Fibroblast of villous mesenchyme (primary cell): ENCODE data around the gene NR2F6. TPM values are rescaled to one million over a fixed set of nuclear protein-coding genes. Genes with fewer than 3 reads are reported as not detected.
"Not testable (repeated sequence)": the region's sequence is repeated elsewhere in the genome, so short reads cannot be mapped to it uniquely, and the experiment has no call there.

Source experiments
- DNase-seq: peaks from one replicate; pipeline ENCODE4 v3.0.0-alpha.2; 2010; ENCODE audit warnings: low read depth
- H3K4me3 ChIP-seq: 2 replicates; pipeline ENCODE4 v1.5.1; 2011; ENCODE audit warnings: low read depth, mild to moderate bottlenecking, low read length
- CTCF ChIP-seq: IDR thresholded peaks from 2 replicates; pipeline ENCODE4 v1.5.1; 2012; ENCODE audit warnings: low read depth, mild to moderate bottlenecking, low read length; ENCODE audit not compliant: insufficient read depth
- total RNA-seq: library from RNA; depleted of rRNA; stranded (reverse); fragments of >200 nt; gene quantifications from 2 replicates; pipeline ENCODE4 v1.2.3, GENCODE V29; 2012

The NR2F6 gene
- total RNA-seq, 1 donor: 51.0 TPM

- DNase-seq: no peak
- no peak for TF ChIP-seq CTCF
- H3K4me3 ChIP-seq: no peak overlapping the region
These were observed 45.2 kb downstream of the NR2F6 start for GRCh38 chr19:17200408-17201079.

DNA sequence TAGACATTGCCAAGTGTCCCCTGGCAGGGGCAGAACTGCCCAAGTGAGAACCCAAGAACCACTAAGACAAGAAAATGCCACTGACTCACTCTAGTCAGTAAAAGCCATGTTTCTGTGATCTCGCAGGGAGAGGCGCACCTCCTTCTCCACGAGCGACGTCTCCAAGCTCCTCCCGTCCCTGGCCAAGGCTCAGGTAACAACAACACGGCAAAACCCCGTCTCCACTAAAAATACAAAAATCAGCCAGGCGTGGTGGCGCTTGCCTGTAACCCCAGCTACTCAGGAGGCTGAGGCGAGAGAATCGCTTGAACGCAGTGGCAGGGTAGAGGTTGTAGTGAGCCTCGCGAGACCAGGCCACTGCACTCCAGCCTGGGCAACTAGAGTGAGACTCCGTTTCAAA, 48.1 kb downstream of the NR2F6 start:
- TF ChIP-seq CTCF: no peak
- no peak overlapping the region for H3K4me3 ChIP-seq
- no peak for DNase-seq

GRCh38 chr19:17196610-17197009, 49.1 kb downstream of the NR2F6 start:
- no peak overlapping the region for H3K4me3 ChIP-seq
- no peak for TF ChIP-seq CTCF
- no peak for DNase-seq

- DNase-seq: no peak
- no peak for TF ChIP-seq CTCF
- no peak overlapping the region for H3K4me3 ChIP-seq
These were observed 50.6 kb downstream of the NR2F6 start for GRCh38 chr19:17195106-17195505.

DNA sequence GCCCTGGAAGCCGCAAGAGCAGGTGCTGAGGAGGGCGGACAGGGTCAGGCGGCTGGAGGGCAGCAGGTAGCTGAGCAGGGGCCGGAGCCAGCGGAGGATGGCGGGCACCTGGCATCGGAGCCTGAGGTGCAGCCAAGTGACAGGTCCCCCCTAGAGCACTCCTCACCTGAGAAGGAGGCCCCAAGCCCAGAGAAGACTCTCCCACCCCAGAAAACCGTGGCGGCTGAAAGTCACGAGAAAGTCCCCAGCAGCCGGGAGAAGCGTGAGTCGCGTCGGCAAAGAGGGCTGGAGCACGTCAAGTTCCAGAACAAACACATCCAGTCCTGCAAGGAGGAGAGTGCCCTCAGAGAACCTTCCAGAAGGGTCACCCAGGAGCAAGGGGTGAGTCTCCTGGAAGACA, 51.1 kb downstream of the NR2F6 start:
- no peak for TF ChIP-seq CTCF
- DNase-seq: no peak
- H3K4me3 ChIP-seq: no peak overlapping the region

GRCh38 chr19:17192751-17193150, 53.0 kb downstream of the NR2F6 start:
- no peak overlapping the region for H3K4me3 ChIP-seq
- no peak for DNase-seq
- no peak for TF ChIP-seq CTCF

DNA sequence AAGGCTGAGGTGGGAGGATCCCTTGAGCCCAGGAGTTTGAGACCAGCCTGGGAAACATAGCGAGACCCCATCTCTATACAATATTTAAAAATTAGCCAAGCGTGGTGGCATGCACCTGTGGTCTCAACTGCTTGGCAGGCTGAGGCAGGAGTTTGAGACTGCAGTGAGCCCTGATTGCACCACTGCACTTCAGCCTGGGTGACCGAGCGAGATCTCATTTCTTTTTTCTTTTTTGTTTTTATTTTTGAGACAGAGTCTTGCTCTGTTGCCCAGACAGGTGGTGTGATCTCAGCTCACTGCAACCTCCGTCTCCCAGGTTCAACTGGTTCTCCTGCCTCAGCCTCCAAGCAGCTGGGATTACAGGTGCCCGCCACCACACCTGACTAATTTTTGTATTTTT, 54.0 kb downstream of the NR2F6 start:
- not testable (repeated sequence) for H3K4me3 ChIP-seq, DNase-seq
